HL-60 (cell line): ENCODE data around the gene FSD2.

Experiments used
- CTCF ChIP-seq: IDR thresholded peaks from one replicate; pipeline ENCODE4 v1.5.1; 2011; ENCODE audit warnings: low read length, control low read depth, inconsistent platforms; ENCODE audit not compliant: insufficient read depth
- REST ChIP-seq: IDR thresholded peaks from 2 replicates; pipeline ENCODE4 v1.6.1; 2012; ENCODE audit warnings: low read depth; ENCODE audit not compliant: insufficient replicate concordance

- TF ChIP-seq CTCF, result no peak
- TF ChIP-seq REST, result no peak
Observed at GRCh38 chr15:82852941-82853561, 47.2 kb upstream of the FSD2 start.
